GM11168 (cell line): ENCODE results near the gene MED13.
"Not testable (repeated sequence)": the region's sequence is repeated elsewhere in the genome, so short reads cannot be mapped to it uniquely, and the experiment has no call there.

Experiments
- in situ Hi-C: fragments of 300-500 bp; cut with MboI; formaldehyde crosslinking; loops from one replicate; pipeline ENCODE4 v1.12.0; 2022; ENCODE audit warnings: low sequenced_read_pairs; ENCODE audit not compliant: unreplicated experiment

Gene MED13

GRCh38 chr17:62090021-62090824 is 25.1 kb upstream of the MED13 start:
- in situ Hi-C loops, result no loop called here

GRCh38 chr17:62089334-62089733 is 24.3 kb upstream of the MED13 start:
- in situ Hi-C loops, result no loop called here

GRCh38 chr17:62086737-62087136 is 21.7 kb upstream of the MED13 start:
- in situ Hi-C loops, result no loop called here

GRCh38 chr17:62085511-62086408 is 20.7 kb upstream of the MED13 start:
- in situ Hi-C loops, result no loop called here

- in situ Hi-C loops, result no loop called here
Observed at GRCh38 chr17:62084585-62084984, 19.5 kb upstream of the MED13 start.

- in situ Hi-C loops, result no loop called here
Observed at GRCh38 chr17:62083651-62084050, 18.6 kb upstream of the MED13 start.

- in situ Hi-C loops, result no loop called here
Observed at GRCh38 chr17:62080647-62081046, 15.6 kb upstream of the MED13 start.

- in situ Hi-C loops, result no loop called here
Observed at GRCh38 chr17:62078009-62078408, 12.9 kb upstream of the MED13 start.

GRCh38 chr17:62076864-62077788 is 12.0 kb upstream of the MED13 start:
- in situ Hi-C loops, result no loop called here

GRCh38 chr17:62075308-62075815 is 10.3 kb upstream of the MED13 start:
- in situ Hi-C loops, result no loop called here

GRCh38 chr17:62073993-62074392 is 8.9 kb upstream of the MED13 start:
- in situ Hi-C loops, result no loop called here

GRCh38 chr17:62072855-62073254 is 7.8 kb upstream of the MED13 start:
- in situ Hi-C loops, result not testable (repeated sequence)

- in situ Hi-C loops, result no loop called here
Observed at GRCh38 chr17:62070900-62071299, 5.8 kb upstream of the MED13 start.

- in situ Hi-C loops, result no loop called here
Observed at GRCh38 chr17:62067165-62068145, 2.4 kb upstream of the MED13 start.

- in situ Hi-C loops, result no loop called here
Observed at GRCh38 chr17:62065611-62066468, 762 bp upstream of the MED13 start.

- in situ Hi-C loops, result no loop called here
Observed at GRCh38 chr17:62064029-62064790, 868 bp downstream of the MED13 start.

GRCh38 chr17:62062944-62063343 is 2.1 kb downstream of the MED13 start:
- in situ Hi-C loops, result no loop called here
